A549 (cell line): ENCODE measurements around the gene POLRMT. TPM values are rescaled to one million over a fixed set of nuclear protein-coding genes. Genes with fewer than 3 reads are reported as not detected.

ENCODE experiments used
- ATAC-seq, 2 experiments: fragments of 200-7000 bp in 1 of 2; fragments of >200 bp in 1 of 2; cut with Nextera tagmentation in 1 of 2; cut with Tn5 transposase in 1 of 2; 3 replicates each; pipeline versions ENCODE4 v1.8.0 to v1.9.1; 2018 to 2020; ENCODE audit warnings: mild to moderate bottlenecking in 1 of 2, moderate library complexity in 1 of 2
- CTCF ChIA-PET: fragments of 300-600 bp; sonication (Branson Sonifier 250); formaldehyde crosslinking; extraction: SDS; loops from one replicate; lab custom pipeline; 2021; ENCODE audit warnings: antibody characterized with exemption, inconsistent platforms; lab: Yijun Ruan, JAX
- POLR2A ChIA-PET: fragments of 350-600 bp; formaldehyde crosslinking; extraction: SDS; loops from one replicate; lab custom pipeline; 2021; ENCODE audit warnings: antibody characterized with exemption, inconsistent platforms; lab: Yijun Ruan, JAX
- DNase-seq, 2 experiments: peaks; one replicate each; pipeline versions ENCODE4 v3.0.0 to v3.0.0-alpha.2; 2011 to 2016; ENCODE audit warnings: low read depth in 1 of 2, low spot score in 1 of 2
- FAIRE-seq: peaks from 2 replicates; lab custom pipeline; 2011; peaks lifted over from hg19 to GRCh38; lab: Jason Lieb, UNC
- H3K27ac ChIP-seq, 2 experiments: fragments of >200 bp; sonication (Bioruptor Twin); formaldehyde crosslinking; 3 replicates each; pipeline ENCODE4 v1.5.1; 2016 to 2017
- H3K4me1 ChIP-seq: fragments of >200 bp; sonication (Bioruptor Twin); formaldehyde crosslinking; 3 replicates; pipeline ENCODE4 v1.6.1; 2016
- H3K4me2 ChIP-seq: fragments of >200 bp; sonication (Bioruptor Twin); formaldehyde crosslinking; 3 replicates; pipeline ENCODE4 v1.6.1; 2016
- H3K4me3 ChIP-seq: fragments of >200 bp; sonication (Bioruptor Twin); formaldehyde crosslinking; 3 replicates; pipeline ENCODE4 v1.5.1; 2016
- H3K9me3 ChIP-seq: fragments of >200 bp; sonication (Bioruptor Twin); formaldehyde crosslinking; 3 replicates; pipeline ENCODE4 v1.6.1; 2016
- ATOH8 ChIP-seq: fragments of 250-450 bp; sonication (Bioruptor Pico); IDR thresholded peaks from 2 replicates; pipeline ENCODE4 v1.5.0; 2020; ENCODE audit warnings: low read depth, mild to moderate bottlenecking, moderate library complexity
- CTCF ChIP-seq: fragments of >200 bp; sonication (Bioruptor Twin); formaldehyde crosslinking; IDR thresholded peaks from 3 replicates; pipeline ENCODE4 v1.5.1; 2016
- FOSL2 ChIP-seq, 2 experiments: fragments of 450-650 bp in 1 of 2; fragments of >200 bp in 1 of 2; sonication (Bioruptor Twin) in 1 of 2; formaldehyde crosslinking; IDR thresholded peaks; 2 replicates each; pipeline versions ENCODE4 v1.5.0 to v1.6.1; 2016 to 2020; ENCODE audit warnings: mild to moderate bottlenecking in 1 of 2, moderate library complexity in 1 of 2
- FOXS1 ChIP-seq: fragments of 250-450 bp; sonication (Bioruptor Pico); IDR thresholded peaks from 2 replicates; pipeline ENCODE4 v1.5.0; 2020; ENCODE audit warnings: mild to moderate bottlenecking, moderate library complexity
- GATA3 ChIP-seq: IDR thresholded peaks from 2 replicates; pipeline ENCODE4 v1.6.1; 2012; ENCODE audit warnings: borderline replicate concordance
- HOXB5 ChIP-seq: fragments of 250-450 bp; sonication (Bioruptor Pico); IDR thresholded peaks from 2 replicates; pipeline ENCODE4 v1.5.0; 2020; ENCODE audit warnings: mild to moderate bottlenecking, moderate library complexity
- JUN ChIP-seq, 2 experiments: fragments of >200 bp; sonication (Bioruptor Twin); formaldehyde crosslinking; IDR thresholded peaks; 2 replicates in 1 of 2; 3 replicates in 1 of 2; pipeline ENCODE4 v1.6.1; 2016 to 2017
- JUNB ChIP-seq: fragments of >200 bp; sonication (Bioruptor Twin); formaldehyde crosslinking; IDR thresholded peaks from 2 replicates; pipeline ENCODE4 v1.6.1; 2016
- MAZ ChIP-seq: fragments of 150-350 bp; IDR thresholded peaks from 2 replicates; pipeline ENCODE4 v1.6.1; 2014; ENCODE audit warnings: antibody characterized with exemption, low read depth, low read length, borderline replicate concordance
- MYC ChIP-seq: IDR thresholded peaks from 2 replicates; pipeline ENCODE4 v1.6.1; 2012; ENCODE audit warnings: mild to moderate bottlenecking, inconsistent platforms, low read length, improper control_type of control experiment, borderline replicate concordance
- NR3C1 ChIP-seq: fragments of >200 bp; sonication (Bioruptor Twin); formaldehyde crosslinking; IDR thresholded peaks from 3 replicates; pipeline ENCODE4 v1.6.1; 2017
- PBX3 ChIP-seq: IDR thresholded peaks from 2 replicates; pipeline ENCODE4 v1.6.1; 2012
- POLR2A ChIP-seq: IDR thresholded peaks from 2 replicates; pipeline ENCODE4 v1.6.1; 2012; ENCODE audit warnings: mild to moderate bottlenecking, low read length
- POLR2AphosphoS2 ChIP-seq: conservative IDR thresholded peaks from 2 replicates; pipeline ENCODE4 v1.6.1; 2012; ENCODE audit warnings: low read length, improper control_type of control experiment, inconsistent platforms
- RAD21 ChIP-seq, 2 experiments: fragments of >200 bp in 1 of 2; sonication (Bioruptor Twin) in 1 of 2; formaldehyde crosslinking in 1 of 2; IDR thresholded peaks in 1 of 2; conservative IDR thresholded peaks in 1 of 2; 2 replicates in 1 of 2; 3 replicates in 1 of 2; pipeline ENCODE4 v1.6.1; 2012 to 2018; ENCODE audit warnings: inconsistent platforms in 1 of 2
- SMC3 ChIP-seq: fragments of >200 bp; sonication (Bioruptor Twin); formaldehyde crosslinking; IDR thresholded peaks from 3 replicates; pipeline ENCODE4 v1.6.1; 2018; ENCODE audit warnings: inconsistent platforms
- TP53 ChIP-seq: fragments of 250-450 bp; sonication (Bioruptor Pico); IDR thresholded peaks from 2 replicates; pipeline ENCODE4 v1.5.0; 2021; ENCODE audit warnings: mild to moderate bottlenecking, moderate library complexity
- ZFP36 ChIP-seq: fragments of 450-650 bp; IDR thresholded peaks from 2 replicates; pipeline ENCODE4 v1.6.1; 2014; ENCODE audit warnings: borderline replicate concordance; ENCODE audit not compliant: partially characterized antibody
- ZNF302 ChIP-seq: fragments of 250-450 bp; sonication (Bioruptor Pico); IDR thresholded peaks from 2 replicates; pipeline ENCODE4 v1.9.0; 2021; ENCODE audit warnings: inconsistent platforms, mild to moderate bottlenecking, moderate library complexity
- WGBS: methylation state at CpG from one replicate; pipeline ENCODE4 v1.1.6; 2017; ENCODE audit errors: missing lambda C conversion rate; 5-methylcytosine and 5-hydroxymethylcytosine counted together
- polyA plus RNA-seq, 4 experiments: library from polyadenylated mRNA; depleted of rRNA in 3 of 4; stranded (reverse); fragments of >200 nt; fragmentation: RNase III in 1 of 4; extraction: RNeasy Plus Mini Kit Qiagen cat#74134 plus additional on column Dnase treatment in 1 of 4; gene quantifications; 2 replicates in 3 of 4; 3 replicates in 1 of 4; pipeline ENCODE4 v1.2.3, GENCODE V29; 2011 to 2017
- TF ChIP-seq, protein P1 (sequence below): fragments of 450-650 bp; IDR thresholded peaks from 2 replicates; pipeline ENCODE4 v1.6.1; 2014; ENCODE audit warnings: antibody characterized with exemption
- TF ChIP-seq, protein P2 (sequence below): fragments of >200 bp; sonication (Bioruptor Twin); formaldehyde crosslinking; IDR thresholded peaks from 3 replicates; pipeline ENCODE4 v1.6.1; 2016

POLRMT gene
- polyA plus RNA-seq, 2 of the 4 experiments (the other 2 are of a cell fraction): 41.9 to 68.8 TPM

- 13% methylated on average over 2 of the region's 70 CpGs for WGBS
- Histone ChIP-seq H3K4me2 (peak overlapping the region; percentile 77), H3K9me3 (no peaks in the 10 kb centered on the region), H3K4me3 (peak overlapping the region; percentile 64), H3K27ac (peak overlapping the region; percentile 99), H3K4me1 (peaks cover 21% of the 10 kb centered on the region)
- DNase-seq (peak; percentile 71 to 98), FAIRE-seq (no peak), ATAC-seq (peak; percentile 48 to 56)
- TF ChIP-seq CTCF (peak; percentile 41), POLR2A (peak; percentile 79), FOXS1 (CRISPR knock-in tag) (no peak), HOXB5 (CRISPR knock-in tag) (peak; percentile 4; the same call in 1 of the 2 replicates), FOSL2 (IDR thresholded peaks at IDR 0.05) (no peak), FOSL2 (CRISPR knock-in tag; IDR thresholded peaks at IDR 0.05) (peak; percentile 45), ZFP36 (no peak), POLR2AphosphoS2 (no peak), TP53 (CRISPR knock-in tag) (0 out of 2 replicates have a peak, but pooled peaks have one; percentile 63), JUN (IDR thresholded peaks at IDR 0.05) (peak; percentile 49 to 89), NR3C1 (no peak), ZNF302 (no peak), MYC (peak; percentile 62), GATA3 (peak; percentile 7; the same call in 1 of the 2 replicates), ATOH8 (CRISPR knock-in tag) (no peak), SMC3 (peak; percentile 41; the same call in 2 of the 3 replicates), MAZ (0 out of 2 replicates have a peak, but pooled peaks have one; percentile 21), PBX3 (peak; percentile 64), JUNB (no peak), RAD21 (conservative IDR thresholded peaks at IDR 0.05 in 1 of 2, IDR thresholded peaks at IDR 0.05 in 1 of 2) (peak in 1 of 2 experiments; percentile 13; a peak in 2 of 5 replicates)
- TF ChIP-seq, protein P1, sequence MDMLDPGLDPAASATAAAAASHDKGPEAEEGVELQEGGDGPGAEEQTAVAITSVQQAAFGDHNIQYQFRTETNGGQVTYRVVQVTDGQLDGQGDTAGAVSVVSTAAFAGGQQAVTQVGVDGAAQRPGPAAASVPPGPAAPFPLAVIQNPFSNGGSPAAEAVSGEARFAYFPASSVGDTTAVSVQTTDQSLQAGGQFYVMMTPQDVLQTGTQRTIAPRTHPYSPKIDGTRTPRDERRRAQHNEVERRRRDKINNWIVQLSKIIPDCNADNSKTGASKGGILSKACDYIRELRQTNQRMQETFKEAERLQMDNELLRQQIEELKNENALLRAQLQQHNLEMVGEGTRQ: peak; percentile 77
- TF ChIP-seq, protein P2, sequence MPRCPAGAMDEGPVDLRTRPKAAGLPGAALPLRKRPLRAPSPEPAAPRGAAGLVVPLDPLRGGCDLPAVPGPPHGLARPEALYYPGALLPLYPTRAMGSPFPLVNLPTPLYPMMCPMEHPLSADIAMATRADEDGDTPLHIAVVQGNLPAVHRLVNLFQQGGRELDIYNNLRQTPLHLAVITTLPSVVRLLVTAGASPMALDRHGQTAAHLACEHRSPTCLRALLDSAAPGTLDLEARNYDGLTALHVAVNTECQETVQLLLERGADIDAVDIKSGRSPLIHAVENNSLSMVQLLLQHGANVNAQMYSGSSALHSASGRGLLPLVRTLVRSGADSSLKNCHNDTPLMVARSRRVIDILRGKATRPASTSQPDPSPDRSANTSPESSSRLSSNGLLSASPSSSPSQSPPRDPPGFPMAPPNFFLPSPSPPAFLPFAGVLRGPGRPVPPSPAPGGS: peak; percentile 60; the same call in 1 of the 3 replicates
- POLR2A ChIA-PET: interaction anchor here (0.6 to 0.8 kb wide), 3 partner anchors 23 to 93 kb away, joined by 3 to 5 read pairs (median 4); no protein-coding TSS in a partner anchor
- CTCF ChIA-PET: interaction anchor here (0.8 to 1.9 kb wide), 4 partner anchors 11 to 96 kb away, joined by 3 to 7 read pairs (median 5); no protein-coding TSS in a partner anchor
These were observed 47.1 kb upstream of the POLRMT start for GRCh38 chr19:680287-681028.
